SK-N-SH treated with all-trans-retinoic acid at 6 μM for 48 hours (cell line): ENCODE results near the gene CCDC159.

Source experiments
- ATAC-seq: fragments of 200-7000 bp; cut with Tn5 transposase; 3 replicates; pipeline ENCODE4 v1.9.1; 2020; ENCODE audit warnings: mild to moderate bottlenecking, moderate library complexity
- ARNTL ChIP-seq: fragments of 450-650 bp; formaldehyde crosslinking; IDR thresholded peaks from 2 replicates; pipeline ENCODE4 v1.5.0; 2020; ENCODE audit warnings: low read depth, mild to moderate bottlenecking, moderate library complexity, borderline replicate concordance
- BACH2 ChIP-seq: fragments of 250-450 bp; sonication (Bioruptor Pico); IDR thresholded peaks from 2 replicates; pipeline ENCODE4 v1.9.0; 2021; ENCODE audit warnings: mild to moderate bottlenecking, borderline replicate concordance
- ESRRG ChIP-seq: fragments of 250-450 bp; sonication (Bioruptor Pico); IDR thresholded peaks from 2 replicates; pipeline ENCODE4 v1.6.1; 2021; ENCODE audit warnings: mild to moderate bottlenecking
- GLIS3 ChIP-seq: fragments of 250-450 bp; sonication (Bioruptor Pico); IDR thresholded peaks from 2 replicates; pipeline ENCODE4 v1.5.0; 2020; ENCODE audit warnings: mild to moderate bottlenecking, moderate library complexity
- ISL1 ChIP-seq: fragments of 250-450 bp; sonication (Bioruptor Pico); IDR thresholded peaks from 2 replicates; pipeline ENCODE4 v2.1.2; 2022; ENCODE audit warnings: mild to moderate bottlenecking, moderate library complexity
- OSR1 ChIP-seq: fragments of 250-450 bp; sonication (Bioruptor Pico); IDR thresholded peaks from 2 replicates; pipeline ENCODE4 v1.8.0; 2022; ENCODE audit warnings: moderate library complexity, mild to moderate bottlenecking, inconsistent platforms
- SNAI2 ChIP-seq: fragments of 250-450 bp; sonication (Bioruptor Pico); IDR thresholded peaks from 2 replicates; pipeline ENCODE4 v1.5.0; 2020; ENCODE audit warnings: mild to moderate bottlenecking, moderate library complexity
- TCF4 ChIP-seq: fragments of 250-450 bp; sonication (Bioruptor Pico); IDR thresholded peaks from 2 replicates; pipeline ENCODE4 v1.8.0; 2021; ENCODE audit warnings: mild to moderate bottlenecking, moderate library complexity, borderline replicate concordance
- TOX ChIP-seq: fragments of 250-450 bp; sonication (Bioruptor Pico); IDR thresholded peaks from 2 replicates; pipeline ENCODE4 v1.8.0; 2021; ENCODE audit warnings: mild to moderate bottlenecking, moderate library complexity, borderline replicate concordance
- ZC3H10 ChIP-seq: fragments of 250-450 bp; sonication (Bioruptor Pico); IDR thresholded peaks from 2 replicates; pipeline ENCODE4 v1.5.1; 2021; ENCODE audit warnings: mild to moderate bottlenecking, moderate library complexity
- ZFP3 ChIP-seq: fragments of 250-450 bp; sonication (Bioruptor Pico); IDR thresholded peaks from 2 replicates; pipeline ENCODE4 v1.5.0; 2020; ENCODE audit warnings: mild to moderate bottlenecking, moderate library complexity
- ZFP30 ChIP-seq: fragments of 450-650 bp; formaldehyde crosslinking; IDR thresholded peaks from 2 replicates; pipeline ENCODE4 v1.5.0; 2022; ENCODE audit warnings: mild to moderate bottlenecking, moderate library complexity
- ZNF565 ChIP-seq: fragments of 450-650 bp; formaldehyde crosslinking; conservative IDR thresholded peaks from 2 replicates; pipeline ENCODE4 v1.5.0; 2020; ENCODE audit warnings: low read depth, mild to moderate bottlenecking, moderate library complexity
- ZNF8 ChIP-seq: fragments of 450-650 bp; formaldehyde crosslinking; IDR thresholded peaks from 2 replicates; pipeline ENCODE4 v1.5.0; 2020; ENCODE audit warnings: mild to moderate bottlenecking, moderate library complexity
- TF ChIP-seq, protein P1 (sequence below): fragments of 250-450 bp; sonication (Bioruptor Pico); IDR thresholded peaks from 2 replicates; pipeline ENCODE4 v1.5.0; 2020; ENCODE audit warnings: mild to moderate bottlenecking, moderate library complexity
- TF ChIP-seq, protein P2 (sequence below): fragments of 250-450 bp; sonication (Bioruptor Pico); IDR thresholded peaks from 2 replicates; pipeline ENCODE4 v1.5.1; 2020; ENCODE audit warnings: low read depth, mild to moderate bottlenecking, moderate library complexity
- TF ChIP-seq, protein P3 (sequence below): fragments of 250-450 bp; sonication (Bioruptor Pico); IDR thresholded peaks from 2 replicates; pipeline ENCODE4 v1.5.1; 2021; ENCODE audit warnings: mild to moderate bottlenecking, moderate library complexity
- TF ChIP-seq, protein P4 (sequence below): fragments of 250-450 bp; sonication (Bioruptor Pico); IDR thresholded peaks from 2 replicates; pipeline ENCODE4 v1.8.0; 2021; ENCODE audit warnings: low read depth, mild to moderate bottlenecking, moderate library complexity, borderline replicate concordance

CCDC159 gene

DNA sequence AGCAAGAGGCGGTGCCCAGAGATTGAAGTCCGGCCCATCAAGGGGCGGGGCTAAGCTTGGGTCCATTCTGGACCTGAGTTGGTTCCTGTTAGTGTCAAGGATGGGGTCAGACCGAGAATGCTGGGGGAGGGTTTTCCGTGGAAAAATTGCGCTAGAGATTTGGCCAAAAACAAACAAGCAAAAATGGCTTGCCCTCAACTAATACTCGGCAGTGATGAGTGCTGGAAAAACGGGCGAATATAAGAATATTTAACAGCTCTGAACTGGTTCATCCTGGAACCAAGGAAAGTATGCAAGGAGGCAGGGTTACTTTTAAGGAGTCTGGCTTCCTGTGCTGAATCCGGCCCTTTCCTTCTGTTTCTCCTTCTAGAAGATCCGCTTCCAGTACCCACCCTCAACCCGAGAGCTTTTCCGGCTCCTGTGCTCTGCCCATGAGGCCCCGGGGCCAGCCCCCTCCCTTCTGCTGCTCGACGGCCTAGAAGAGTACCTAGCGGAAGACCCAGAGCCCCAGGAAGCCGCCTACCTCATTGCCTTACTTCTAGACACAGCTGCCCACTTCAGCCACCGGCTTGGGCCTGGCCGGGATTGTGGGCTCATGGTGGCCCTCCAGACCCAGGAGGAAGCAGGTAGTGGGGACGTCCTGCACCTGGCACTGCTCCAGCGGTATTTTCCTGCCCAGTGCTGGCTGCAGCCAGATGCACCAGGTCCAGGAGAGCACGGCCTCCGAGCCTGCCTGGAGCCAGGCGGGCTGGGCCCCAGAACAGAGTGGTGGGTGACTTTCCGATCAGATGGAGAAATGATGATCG, 29.0 kb downstream of the CCDC159 start:
- ATAC-seq, result peak; percentile 2
- no peak for TF ChIP-seq ZC3H10 (CRISPR knock-in tag)

DNA sequence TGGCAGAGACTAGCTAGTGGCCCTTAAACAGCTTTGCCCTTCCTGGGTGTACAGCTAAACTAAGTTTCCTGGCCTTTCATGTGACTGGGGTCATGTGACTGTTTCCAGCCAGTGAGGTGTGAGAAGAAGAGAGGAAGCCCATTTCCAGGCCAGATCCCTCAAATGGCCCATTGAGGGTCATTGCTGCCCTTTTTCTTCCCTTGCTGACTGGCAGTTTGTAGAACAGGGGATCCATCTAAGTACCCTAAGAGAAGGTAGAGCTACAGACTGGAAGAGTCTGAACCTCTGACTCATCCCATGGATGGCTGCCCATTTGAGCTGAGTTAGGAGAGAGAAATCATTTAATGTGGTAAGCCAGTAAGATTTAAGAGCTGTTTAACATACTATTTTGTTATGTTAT, 30.9 kb downstream of the CCDC159 start:
- no peak for TF ChIP-seq ZFP30 (CRISPR knock-in tag)
- TF ChIP-seq, protein P1, sequence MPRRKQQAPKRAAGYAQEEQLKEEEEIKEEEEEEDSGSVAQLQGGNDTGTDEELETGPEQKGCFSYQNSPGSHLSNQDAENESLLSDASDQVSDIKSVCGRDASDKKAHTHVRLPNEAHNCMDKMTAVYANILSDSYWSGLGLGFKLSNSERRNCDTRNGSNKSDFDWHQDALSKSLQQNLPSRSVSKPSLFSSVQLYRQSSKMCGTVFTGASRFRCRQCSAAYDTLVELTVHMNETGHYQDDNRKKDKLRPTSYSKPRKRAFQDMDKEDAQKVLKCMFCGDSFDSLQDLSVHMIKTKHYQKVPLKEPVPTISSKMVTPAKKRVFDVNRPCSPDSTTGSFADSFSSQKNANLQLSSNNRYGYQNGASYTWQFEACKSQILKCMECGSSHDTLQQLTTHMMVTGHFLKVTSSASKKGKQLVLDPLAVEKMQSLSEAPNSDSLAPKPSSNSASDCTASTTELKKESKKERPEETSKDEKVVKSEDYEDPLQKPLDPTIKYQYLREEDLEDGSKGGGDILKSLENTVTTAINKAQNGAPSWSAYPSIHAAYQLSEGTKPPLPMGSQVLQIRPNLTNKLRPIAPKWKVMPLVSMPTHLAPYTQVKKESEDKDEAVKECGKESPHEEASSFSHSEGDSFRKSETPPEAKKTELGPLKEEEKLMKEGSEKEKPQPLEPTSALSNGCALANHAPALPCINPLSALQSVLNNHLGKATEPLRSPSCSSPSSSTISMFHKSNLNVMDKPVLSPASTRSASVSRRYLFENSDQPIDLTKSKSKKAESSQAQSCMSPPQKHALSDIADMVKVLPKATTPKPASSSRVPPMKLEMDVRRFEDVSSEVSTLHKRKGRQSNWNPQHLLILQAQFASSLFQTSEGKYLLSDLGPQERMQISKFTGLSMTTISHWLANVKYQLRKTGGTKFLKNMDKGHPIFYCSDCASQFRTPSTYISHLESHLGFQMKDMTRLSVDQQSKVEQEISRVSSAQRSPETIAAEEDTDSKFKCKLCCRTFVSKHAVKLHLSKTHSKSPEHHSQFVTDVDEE (CRISPR knock-in tag), result no peak
- no peak for TF ChIP-seq OSR1 (CRISPR knock-in tag)
- no peak for TF ChIP-seq ZFP3 (CRISPR knock-in tag)
- no peak for TF ChIP-seq ARNTL (CRISPR knock-in tag)
- no peak for TF ChIP-seq SNAI2 (CRISPR knock-in tag)
- no peak for TF ChIP-seq ZNF565 (CRISPR knock-in tag)
- TF ChIP-seq, all 23 proteins: peak for 0
- no peak for ATAC-seq

DNA sequence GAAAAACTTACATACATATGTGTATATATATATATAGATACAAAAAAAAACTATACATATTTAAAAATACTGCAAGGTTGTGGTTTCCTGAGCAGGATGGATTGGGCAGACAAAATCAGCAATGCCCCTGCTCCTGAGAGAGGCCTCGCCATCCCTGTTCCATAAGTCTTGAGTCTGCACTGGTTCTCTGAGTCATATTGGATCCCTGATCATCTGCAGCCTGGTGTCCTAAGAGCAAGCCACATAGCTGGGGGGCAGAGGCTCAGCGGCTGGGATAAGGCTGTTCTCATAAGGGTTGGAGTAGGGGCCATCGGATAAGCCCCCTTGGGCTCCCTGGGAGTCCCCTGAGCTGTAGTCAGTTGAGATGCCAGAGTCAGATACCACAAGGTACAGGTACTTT, 31.4 kb downstream of the CCDC159 start:
- TF ChIP-seq, protein P2, sequence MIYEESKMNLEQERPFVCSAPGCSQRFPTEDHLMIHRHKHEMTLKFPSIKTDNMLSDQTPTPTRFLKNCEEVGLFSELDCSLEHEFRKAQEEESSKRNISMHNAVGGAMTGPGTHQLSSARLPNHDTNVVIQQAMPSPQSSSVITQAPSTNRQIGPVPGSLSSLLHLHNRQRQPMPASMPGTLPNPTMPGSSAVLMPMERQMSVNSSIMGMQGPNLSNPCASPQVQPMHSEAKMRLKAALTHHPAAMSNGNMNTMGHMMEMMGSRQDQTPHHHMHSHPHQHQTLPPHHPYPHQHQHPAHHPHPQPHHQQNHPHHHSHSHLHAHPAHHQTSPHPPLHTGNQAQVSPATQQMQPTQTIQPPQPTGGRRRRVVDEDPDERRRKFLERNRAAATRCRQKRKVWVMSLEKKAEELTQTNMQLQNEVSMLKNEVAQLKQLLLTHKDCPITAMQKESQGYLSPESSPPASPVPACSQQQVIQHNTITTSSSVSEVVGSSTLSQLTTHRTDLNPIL, result no peak
- TF ChIP-seq ESRRG (CRISPR knock-in tag), result no peak
- no peak for TF ChIP-seq GLIS3 (CRISPR knock-in tag)
- no peak for TF ChIP-seq ISL1
- TF ChIP-seq, protein P3, sequence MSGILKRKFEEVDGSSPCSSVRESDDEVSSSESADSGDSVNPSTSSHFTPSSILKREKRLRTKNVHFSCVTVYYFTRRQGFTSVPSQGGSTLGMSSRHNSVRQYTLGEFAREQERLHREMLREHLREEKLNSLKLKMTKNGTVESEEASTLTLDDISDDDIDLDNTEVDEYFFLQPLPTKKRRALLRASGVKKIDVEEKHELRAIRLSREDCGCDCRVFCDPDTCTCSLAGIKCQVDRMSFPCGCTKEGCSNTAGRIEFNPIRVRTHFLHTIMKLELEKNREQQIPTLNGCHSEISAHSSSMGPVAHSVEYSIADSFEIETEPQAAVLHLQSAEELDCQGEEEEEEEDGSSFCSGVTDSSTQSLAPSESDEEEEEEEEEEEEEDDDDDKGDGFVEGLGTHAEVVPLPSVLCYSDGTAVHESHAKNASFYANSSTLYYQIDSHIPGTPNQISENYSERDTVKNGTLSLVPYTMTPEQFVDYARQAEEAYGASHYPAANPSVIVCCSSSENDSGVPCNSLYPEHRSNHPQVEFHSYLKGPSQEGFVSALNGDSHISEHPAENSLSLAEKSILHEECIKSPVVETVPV (CRISPR knock-in tag), result no peak
- no peak for TF ChIP-seq ZNF8 (CRISPR knock-in tag)
- TF ChIP-seq ZC3H10 (CRISPR knock-in tag), result no peak
- TF ChIP-seq ARNTL (CRISPR knock-in tag), result no peak
- no peak for TF ChIP-seq TCF4 (CRISPR knock-in tag)
- no peak for TF ChIP-seq SNAI2 (CRISPR knock-in tag)
- TF ChIP-seq, protein P4, sequence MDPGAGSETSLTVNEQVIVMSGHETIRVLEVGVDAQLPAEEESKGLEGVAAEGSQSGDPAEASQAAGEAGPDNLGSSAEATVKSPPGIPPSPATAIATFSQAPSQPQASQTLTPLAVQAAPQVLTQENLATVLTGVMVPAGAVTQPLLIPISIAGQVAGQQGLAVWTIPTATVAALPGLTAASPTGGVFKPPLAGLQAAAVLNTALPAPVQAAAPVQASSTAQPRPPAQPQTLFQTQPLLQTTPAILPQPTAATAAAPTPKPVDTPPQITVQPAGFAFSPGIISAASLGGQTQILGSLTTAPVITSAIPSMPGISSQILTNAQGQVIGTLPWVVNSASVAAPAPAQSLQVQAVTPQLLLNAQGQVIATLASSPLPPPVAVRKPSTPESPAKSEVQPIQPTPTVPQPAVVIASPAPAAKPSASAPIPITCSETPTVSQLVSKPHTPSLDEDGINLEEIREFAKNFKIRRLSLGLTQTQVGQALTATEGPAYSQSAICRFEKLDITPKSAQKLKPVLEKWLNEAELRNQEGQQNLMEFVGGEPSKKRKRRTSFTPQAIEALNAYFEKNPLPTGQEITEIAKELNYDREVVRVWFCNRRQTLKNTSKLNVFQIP (CRISPR knock-in tag), result no peak
- ATAC-seq, result no peak

DNA sequence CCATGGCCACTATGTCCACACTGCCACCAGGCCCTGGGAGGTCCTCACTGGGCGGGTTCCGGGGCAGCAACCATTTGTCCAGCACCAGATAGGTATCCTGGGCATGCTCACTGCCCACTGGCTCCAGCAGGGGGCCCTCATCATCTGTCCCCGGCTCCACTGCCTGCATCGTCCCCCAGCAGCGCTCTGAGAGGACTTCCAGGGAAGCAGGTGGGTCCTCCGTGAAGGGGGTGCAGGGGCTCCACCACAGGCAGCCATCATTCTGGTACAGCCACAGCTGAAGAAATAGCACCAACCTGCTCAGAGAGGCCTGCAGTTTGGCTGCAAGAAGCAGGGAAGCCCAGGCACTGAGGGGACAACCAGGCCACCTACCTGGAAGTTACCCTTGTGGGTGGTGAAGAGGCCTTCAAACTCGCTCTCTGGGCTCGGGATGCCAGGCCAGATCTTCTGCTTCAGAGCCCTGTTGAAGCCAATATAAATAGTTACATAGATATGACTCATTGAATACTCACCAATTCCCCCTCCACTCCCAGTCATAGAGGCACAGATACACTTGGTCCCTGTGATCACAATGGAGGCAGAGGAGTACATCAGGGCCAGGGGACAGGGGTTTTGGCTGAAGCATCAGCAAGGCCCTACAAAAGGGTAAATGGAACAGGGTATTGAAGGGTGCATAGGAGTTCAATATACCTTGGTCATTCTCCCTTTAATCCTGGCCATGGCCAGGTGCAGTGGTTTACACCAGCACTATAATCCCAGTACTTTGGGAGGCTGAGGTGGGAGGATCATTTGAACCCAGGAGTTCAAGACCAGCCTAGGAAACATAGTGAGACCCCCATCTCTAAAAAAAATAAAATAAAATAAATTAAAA, 32.2 kb downstream of the CCDC159 start:
- TF ChIP-seq SNAI2 (CRISPR knock-in tag) (no peak), ZFP3 (CRISPR knock-in tag) (peak; percentile 100), BACH2 (CRISPR knock-in tag) (no peak), TOX (CRISPR knock-in tag) (no peak)

More for the DNA sequence above, 32.2 kb downstream of the CCDC159 start:
- no peak for ATAC-seq
